Esophagus muscularis mucosa (tissue), 4 donors: ENCODE results near the gene TJAP1.

Source experiments
- EP300 ChIP-seq: sonication (generic); formaldehyde crosslinking; IDR thresholded peaks from one replicate; pipeline ENCODE4 v1.6.1; 2017; ENCODE audit warnings: antibody characterized with exemption
- POLR2AphosphoS5 ChIP-seq, 2 donors: sonication (generic); formaldehyde crosslinking; IDR thresholded peaks; one replicate each; pipeline ENCODE4 v1.6.1; 2017; ENCODE audit warnings: antibody characterized with exemption in 2 of 2
- TF ChIP-seq, protein P1 (sequence below), 3 experiments: fragments of 200-600 bp in 2 of 3; fragments of 450-650 bp in 1 of 3; sonication (generic) in 2 of 3; IDR thresholded peaks; one replicate each; pipeline ENCODE4 v1.5.1; 2017 to 2019; ENCODE audit warnings: antibody characterized with exemption in 3 of 3, mild to moderate bottlenecking in 2 of 3, moderate library complexity in 1 of 3

DNA sequence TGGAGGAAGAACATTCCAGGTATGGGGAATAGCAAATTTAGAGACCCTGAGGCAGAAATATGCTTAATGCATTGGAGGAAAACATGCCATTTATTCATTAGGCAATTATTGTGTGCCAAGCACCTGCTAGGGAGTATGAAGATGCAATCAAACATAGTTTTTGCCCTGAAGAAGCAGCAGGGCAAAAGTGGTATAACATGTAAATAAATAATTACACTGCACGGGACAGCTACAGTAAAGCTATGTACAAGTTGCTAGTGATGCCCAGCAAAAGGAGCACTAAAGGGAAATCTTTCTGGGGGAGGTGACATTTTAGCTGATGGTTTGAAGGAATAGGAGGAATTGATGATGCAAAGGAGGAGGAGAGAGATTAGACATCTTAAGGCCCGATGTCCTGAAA lies 624 bp upstream of the TJAP1 start:
- TF ChIP-seq, protein P1, sequence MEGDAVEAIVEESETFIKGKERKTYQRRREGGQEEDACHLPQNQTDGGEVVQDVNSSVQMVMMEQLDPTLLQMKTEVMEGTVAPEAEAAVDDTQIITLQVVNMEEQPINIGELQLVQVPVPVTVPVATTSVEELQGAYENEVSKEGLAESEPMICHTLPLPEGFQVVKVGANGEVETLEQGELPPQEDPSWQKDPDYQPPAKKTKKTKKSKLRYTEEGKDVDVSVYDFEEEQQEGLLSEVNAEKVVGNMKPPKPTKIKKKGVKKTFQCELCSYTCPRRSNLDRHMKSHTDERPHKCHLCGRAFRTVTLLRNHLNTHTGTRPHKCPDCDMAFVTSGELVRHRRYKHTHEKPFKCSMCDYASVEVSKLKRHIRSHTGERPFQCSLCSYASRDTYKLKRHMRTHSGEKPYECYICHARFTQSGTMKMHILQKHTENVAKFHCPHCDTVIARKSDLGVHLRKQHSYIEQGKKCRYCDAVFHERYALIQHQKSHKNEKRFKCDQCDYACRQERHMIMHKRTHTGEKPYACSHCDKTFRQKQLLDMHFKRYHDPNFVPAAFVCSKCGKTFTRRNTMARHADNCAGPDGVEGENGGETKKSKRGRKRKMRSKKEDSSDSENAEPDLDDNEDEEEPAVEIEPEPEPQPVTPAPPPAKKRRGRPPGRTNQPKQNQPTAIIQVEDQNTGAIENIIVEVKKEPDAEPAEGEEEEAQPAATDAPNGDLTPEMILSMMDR (IDR thresholded peaks at IDR 0.05): no peak
- no peak for TF ChIP-seq EP300
- TF ChIP-seq POLR2AphosphoS5 (IDR thresholded peaks at IDR 0.05): no peak
